Measurements from ENCODE around the gene OLAH.
"Not testable (repeated sequence)": the region's sequence is repeated elsewhere in the genome, so short reads cannot be mapped to it uniquely, and the experiment has no call there.

GRCh38 chr10:15013530-15013929 is 30.2 kb upstream of the OLAH start:
- TF ChIP-seq CTCF (IDR thresholded peaks at IDR 0.05; ENCODE audit: insufficient read depth, low read depth, low read length); EZH2 (IDR thresholded peaks at IDR 0.05; ENCODE audit: insufficient read depth, low read length): not testable (repeated sequence)
